CD4-positive, alpha-beta T cell (primary cell): ENCODE data around the gene PGM1. TPM values are rescaled to one million over a fixed set of nuclear protein-coding genes. Genes with fewer than 3 reads are reported as not detected.

Experiments used
- ATAC-seq: fragments of 200-7000 bp; cut with Tn5 transposase; one replicate; pipeline ENCODE4 v1.10.0; 2022; ENCODE audit warnings: mild to moderate bottlenecking; ENCODE audit not compliant: poor library complexity
- CTCF ChIA-PET: fragments of 350-600 bp; sonication (Branson Sonifier 250); formaldehyde crosslinking; loops from one replicate; lab custom pipeline; 2021; ENCODE audit warnings: antibody characterized with exemption, inconsistent platforms; lab: Charles Lee
- POLR2A ChIA-PET: fragments of 350-600 bp; sonication (Branson Sonifier 250); formaldehyde crosslinking; loops from one replicate; lab custom pipeline; 2021; ENCODE audit warnings: antibody characterized with exemption, inconsistent platforms; lab: Charles Lee
- DNase-seq, 14 experiments: peaks; one replicate each; pipeline ENCODE4 v3.0.0-alpha.2; 2013 to 2020; ENCODE audit warnings: mixed read lengths in 2 of 14
- H3K27ac ChIP-seq, 2 donors: one replicate each; pipeline versions ENCODE4 v1.5.1 to v1.7.0; 2013; ENCODE audit warnings: low read length in 2 of 2, low read depth in 1 of 2, mild to moderate bottlenecking in 1 of 2
- H3K27me3 ChIP-seq, 2 experiments: 1 replicate in 1 of 2; 2 replicates in 1 of 2; pipeline versions ENCODE4 v1.6.1 to v1.7.0; 2013; ENCODE audit warnings: low read length in 2 of 2, control low read depth in 1 of 2, mild to moderate bottlenecking in 1 of 2, moderate library complexity in 1 of 2; ENCODE audit not compliant: insufficient read depth in 2 of 2, control insufficient read depth in 1 of 2
- H3K36me3 ChIP-seq: one replicate; pipeline ENCODE4 v1.6.1; 2013; ENCODE audit warnings: low read length, control low read depth; ENCODE audit not compliant: insufficient read depth
- H3K4me1 ChIP-seq: one replicate; pipeline ENCODE4 v1.6.1; 2013; ENCODE audit warnings: low read length, control low read depth; ENCODE audit not compliant: insufficient read depth
- H3K4me3 ChIP-seq: one replicate; pipeline ENCODE4 v1.5.1; 2013; ENCODE audit warnings: mild to moderate bottlenecking, low read length, moderate library complexity
- H3K9me3 ChIP-seq, 2 experiments: 1 replicate in 1 of 2; 2 replicates in 1 of 2; pipeline versions ENCODE4 v1.6.1 to v1.7.0; 2013; ENCODE audit warnings: low read length in 2 of 2, mild to moderate bottlenecking in 2 of 2, control low read depth in 1 of 2, moderate library complexity in 1 of 2; ENCODE audit not compliant: control insufficient read depth in 1 of 2, insufficient read depth in 1 of 2
- H3K27ac Mint-ChIP-seq: one replicate; pipeline ENCODE4 v1.8.0; 2020; ENCODE audit warnings: mixed read lengths
- H3K27me3 Mint-ChIP-seq: one replicate; pipeline ENCODE4 v1.8.0; 2021; ENCODE audit warnings: mixed read lengths
- H3K36me3 Mint-ChIP-seq: one replicate; pipeline ENCODE4 v1.8.0; 2021; ENCODE audit warnings: low read depth, mixed read lengths
- H3K4me1 Mint-ChIP-seq: one replicate; pipeline ENCODE4 v1.8.0; 2021; ENCODE audit warnings: low read depth, mixed read lengths
- H3K4me3 Mint-ChIP-seq: one replicate; pipeline ENCODE4 v1.8.0; 2020; ENCODE audit warnings: mild to moderate bottlenecking, mixed read lengths
- H3K9me3 Mint-ChIP-seq: one replicate; pipeline ENCODE4 v1.8.0; 2020; ENCODE audit warnings: mixed read lengths
- CTCF ChIP-seq: fragments of 200-600 bp; IDR thresholded peaks from one replicate; pipeline ENCODE4 v1.8.0; 2022; ENCODE audit warnings: antibody characterized with exemption, mild to moderate bottlenecking
- intact Hi-C, 2 experiments: fragments of 100-400 bp; cut with DNase I in 1 of 2; cut with micrococcal nuclease in 1 of 2; formaldehyde crosslinking; loops; one replicate each; pipeline versions ENCODE4 v1.15.1 to v1.9.0; 2023 to 2025; cut with DNase I, micrococcal nuclease
- total RNA-seq, 174 experiments: library from RNA in 2 of 174; stranded (reverse) in 2 of 174; gene quantifications; one replicate each; pipeline ENCODE4 v1.2.3 and lab custom pipeline; 2021 to 2026

The PGM1 gene
- total RNA-seq, 2 experiments from 2014 or later: 5.4 to 5.6 TPM

- Mint-ChIP-seq H3K27me3 (peaks cover 8% of the 10 kb centered on the region), H3K9me3 (no peaks in the 10 kb centered on the region), H3K4me3 (no peak overlapping the region), H3K36me3 (no peaks in the 10 kb centered on the region), H3K27ac (no peak overlapping the region), H3K4me1 (no peaks in the 10 kb centered on the region)
- no peak for ATAC-seq
- ChIA-PET POLR2A (no interaction called here), CTCF (no interaction called here)
- Histone ChIP-seq H3K4me1 (no peaks in the 10 kb centered on the region), H3K4me3 (no peak overlapping the region), H3K9me3 (peaks cover 0 to 6% of the 10 kb centered on the region in 2 experiments), H3K27ac (no peak overlapping the region), H3K36me3 (no peaks in the 10 kb centered on the region), H3K27me3 (no peaks in the 10 kb centered on the region)
- no peak for TF ChIP-seq CTCF
- no peak for DNase-seq
- intact Hi-C loops: no loop called here
Measured at GRCh38 chr1:63682936-63683335, 89.7 kb downstream of the PGM1 start.

- no peak overlapping the region for H3K27ac ChIP-seq
- H3K36me3 ChIP-seq: no peaks in the 10 kb centered on the region
- peaks cover 0 to under 1% of the 10 kb centered on the region in 2 experiments for H3K9me3 ChIP-seq
- intact Hi-C loops: no loop called here
- Mint-ChIP-seq H3K4me3 (no peak overlapping the region), H3K9me3 (no peaks in the 10 kb centered on the region), H3K27me3 (peaks cover 12% of the 10 kb centered on the region), H3K36me3 (no peaks in the 10 kb centered on the region), H3K27ac (no peak overlapping the region), H3K4me1 (no peaks in the 10 kb centered on the region)
- H3K27me3 ChIP-seq: no peaks in the 10 kb centered on the region
- no peak for TF ChIP-seq CTCF
- DNase-seq (no peak), ATAC-seq (no peak)
- H3K4me3 ChIP-seq: no peak overlapping the region
- POLR2A ChIA-PET: no interaction called here
- no peaks in the 10 kb centered on the region for H3K4me1 ChIP-seq
- CTCF ChIA-PET: interaction anchor here (1.0 kb wide), 1 partner anchor 17 kb away, joined by 3 read pairs; no protein-coding TSS in a partner anchor
Measured at GRCh38 chr1:63683759-63684158, 90.5 kb downstream of the PGM1 start.

GRCh38 chr1:63686696-63687095 lies 93.5 kb downstream of the PGM1 start:
- no peak overlapping the region for H3K27ac Mint-ChIP-seq
- no peaks in the 10 kb centered on the region for H3K9me3 ChIP-seq
- intact Hi-C loops: no loop called here
- no peaks in the 10 kb centered on the region for H3K27me3 ChIP-seq
- no peak for DNase-seq
- H3K4me1 Mint-ChIP-seq: peaks cover 2% of the 10 kb centered on the region
- no peaks in the 10 kb centered on the region for H3K36me3 ChIP-seq
- no peaks in the 10 kb centered on the region for H3K9me3 Mint-ChIP-seq
- no peak for TF ChIP-seq CTCF
- H3K4me3 ChIP-seq: no peak overlapping the region
- no peak for ATAC-seq
- no peak overlapping the region for H3K4me3 Mint-ChIP-seq
- POLR2A ChIA-PET: no interaction called here
- no peaks in the 10 kb centered on the region for H3K36me3 Mint-ChIP-seq
- H3K27me3 Mint-ChIP-seq: peaks cover 16% of the 10 kb centered on the region
- H3K4me1 ChIP-seq: no peaks in the 10 kb centered on the region
- H3K27ac ChIP-seq: no peak overlapping the region
- CTCF ChIA-PET: no interaction called here
